GM08714 (cell line): ENCODE results near the gene STX18.

Experiments used
- H3K4me3 ChIP-seq: fragments of 200-500 bp; sonication (Bioruptor generic); 2 replicates; pipeline ENCODE4 v1.5.1; 2014; ENCODE audit warnings: mild to moderate bottlenecking, low read length, inconsistent platforms
- ZNF274 ChIP-seq: IDR thresholded peaks from 2 replicates; pipeline ENCODE4 v1.6.1; 2012; ENCODE audit warnings: mild to moderate bottlenecking, low read depth, low read length

The STX18 gene

GRCh38 chr4:4396628-4397440, 145.0 kb downstream of the STX18 start:
- no peak for TF ChIP-seq ZNF274
- H3K4me3 ChIP-seq = no peak overlapping the region; the same call in 1 of the 2 replicates

- no peak for TF ChIP-seq ZNF274
- no peak overlapping the region; the same call in 1 of the 2 replicates for H3K4me3 ChIP-seq
These were observed 145.8 kb downstream of the STX18 start for GRCh38 chr4:4395849-4396627.

- TF ChIP-seq ZNF274 = no peak
- H3K4me3 ChIP-seq = no peak overlapping the region
These were observed 146.5 kb downstream of the STX18 start for GRCh38 chr4:4395371-4395770.

- TF ChIP-seq ZNF274 = no peak
These were observed 147.2 kb downstream of the STX18 start for GRCh38 chr4:4394644-4395043.

GRCh38 chr4:4392501-4393183, 149.2 kb downstream of the STX18 start:
- TF ChIP-seq ZNF274 = no peak
- no peak overlapping the region for H3K4me3 ChIP-seq

More at GRCh38 chr4:4394644-4395043, 147.2 kb downstream of the STX18 start:
- H3K4me3 ChIP-seq = no peak overlapping the region

GRCh38 chr4:4391866-4392265, 150.0 kb downstream of the STX18 start:
- TF ChIP-seq ZNF274 = no peak
- H3K4me3 ChIP-seq = no peak overlapping the region

GRCh38 chr4:4390515-4391240, 151.2 kb downstream of the STX18 start:
- H3K4me3 ChIP-seq = no peak overlapping the region
- no peak for TF ChIP-seq ZNF274

- no peak overlapping the region for H3K4me3 ChIP-seq
- no peak for TF ChIP-seq ZNF274
These were observed 151.8 kb downstream of the STX18 start for GRCh38 chr4:4390046-4390445.

- H3K4me3 ChIP-seq = no peak overlapping the region
- TF ChIP-seq ZNF274 = no peak
These were observed 152.8 kb downstream of the STX18 start for GRCh38 chr4:4388836-4389575.

GRCh38 chr4:4388311-4388790, 153.5 kb downstream of the STX18 start:
- no peak for TF ChIP-seq ZNF274
- H3K4me3 ChIP-seq = no peak overlapping the region

GRCh38 chr4:4387531-4388310, 154.1 kb downstream of the STX18 start:
- TF ChIP-seq ZNF274 = no peak
- H3K4me3 ChIP-seq = no peak overlapping the region

- no peak for TF ChIP-seq ZNF274
- H3K4me3 ChIP-seq = peak within 1 kb of the TSS; percentile 35; the same call in 1 of the 2 replicates
These were observed 155.0 kb downstream of the STX18 start, which contains the start of gene NSG1 for GRCh38 chr4:4386736-4387392. Gene NSG1, plus strand, starts transcription at chr4:4387102. Its CDS starts 528 bp downstream, at chr4:4387630.
